HG03025 (cell line): Measurements from ENCODE around the gene CAAP1.
"Not testable (repeated sequence)": the region's sequence is repeated elsewhere in the genome, so short reads cannot be mapped to it uniquely, and the experiment has no call there.

ENCODE experiments used
- ATAC-seq: cut with Tn5 transposase; IDR thresholded peaks from one replicate; pipeline ENCODE4 v1.9.1; 2021; ENCODE audit warnings: mild to moderate bottlenecking, moderate library complexity; ENCODE audit not compliant: unreplicated experiment, low FRiP score

The CAAP1 gene

GRCh38 chr9:26856413-26857032 is 36.1 kb downstream of the CAAP1 start:
- ATAC-seq: no peak

GRCh38 chr9:26850995-26851394 is 41.6 kb downstream of the CAAP1 start:
- no peak for ATAC-seq

- no peak for ATAC-seq
Measured at GRCh38 chr9:26833792-26834191, 58.8 kb downstream of the CAAP1 start.

- not testable (repeated sequence) for ATAC-seq
Measured at GRCh38 chr9:26828391-26828955, 64.1 kb downstream of the CAAP1 start.

GRCh38 chr9:26814799-26815198 is 77.8 kb downstream of the CAAP1 start:
- ATAC-seq: no peak

- no peak for ATAC-seq
Measured at GRCh38 chr9:26813247-26813646, 79.4 kb downstream of the CAAP1 start.

- ATAC-seq: no peak
Measured at GRCh38 chr9:26812217-26812616, 80.4 kb downstream of the CAAP1 start.

- no peak for ATAC-seq
Measured at GRCh38 chr9:26811106-26811505, 81.5 kb downstream of the CAAP1 start.

- no peak for ATAC-seq
Measured at GRCh38 chr9:26809795-26810194, 82.8 kb downstream of the CAAP1 start.

- no peak for ATAC-seq
Measured at GRCh38 chr9:26807161-26807560, 85.4 kb downstream of the CAAP1 start.

- ATAC-seq: no peak
Measured at GRCh38 chr9:26802921-26803320, 89.7 kb downstream of the CAAP1 start.

- ATAC-seq: no peak
Measured at GRCh38 chr9:26801772-26802171, 90.8 kb downstream of the CAAP1 start.

GRCh38 chr9:26800322-26800721 is 92.3 kb downstream of the CAAP1 start:
- ATAC-seq: no peak

GRCh38 chr9:26791274-26791673 is 101.3 kb downstream of the CAAP1 start:
- ATAC-seq: no peak
